Activated CD8-positive, alpha-beta T cell treated with anti-CD3 and anti-CD28 coated beads for 36 hours (primary cell): ENCODE data around the gene OPCML. TPM values are rescaled to one million over a fixed set of nuclear protein-coding genes. Genes with fewer than 3 reads are reported as not detected.

ENCODE experiments used
- ATAC-seq: fragments of 200-7000 bp; cut with Tn5 transposase; one replicate; pipeline ENCODE4 v1.10.0; 2021; ENCODE audit warnings: mild to moderate bottlenecking, moderate library complexity
- CTCF ChIA-PET: fragments of 350-600 bp; sonication (Branson Sonifier 250); formaldehyde crosslinking; loops from one replicate; lab custom pipeline; 2021; ENCODE audit warnings: antibody characterized with exemption; lab: Charles Lee
- POLR2A ChIA-PET: fragments of 350-600 bp; sonication (Branson Sonifier 250); formaldehyde crosslinking; loops from one replicate; lab custom pipeline; 2021; ENCODE audit warnings: antibody characterized with exemption; lab: Charles Lee
- DNase-seq: peaks from one replicate; pipeline ENCODE4 v3.0.0-alpha.2; 2020
- H3K27ac Mint-ChIP-seq: one replicate; pipeline ENCODE4 v1.8.0; 2021; ENCODE audit warnings: mild to moderate bottlenecking, mixed read lengths
- H3K27me3 Mint-ChIP-seq: one replicate; pipeline ENCODE4 v1.8.0; 2021; ENCODE audit warnings: mixed read lengths
- H3K36me3 Mint-ChIP-seq: one replicate; pipeline ENCODE4 v1.8.0; 2021; ENCODE audit warnings: low read depth, mixed read lengths
- H3K4me1 Mint-ChIP-seq: one replicate; pipeline ENCODE4 v1.8.0; 2021; ENCODE audit warnings: low read depth, mixed read lengths
- H3K4me3 Mint-ChIP-seq: one replicate; pipeline ENCODE4 v1.8.0; 2021; ENCODE audit warnings: mild to moderate bottlenecking, moderate library complexity, mixed read lengths
- H3K9me3 Mint-ChIP-seq: one replicate; pipeline ENCODE4 v1.8.0; 2021; ENCODE audit warnings: mixed read lengths
- CTCF ChIP-seq: fragments of 200-600 bp; IDR thresholded peaks from one replicate; pipeline ENCODE4 v1.8.0; 2022; ENCODE audit warnings: antibody characterized with exemption, mild to moderate bottlenecking
- intact Hi-C: fragments of 100-400 bp; cut with micrococcal nuclease; formaldehyde crosslinking; loops from one replicate; pipeline ENCODE4 v1.10.0; 2022
- total RNA-seq, 2 experiments: library from RNA; stranded (reverse); gene quantifications; one replicate each; pipeline ENCODE4 v1.2.3, GENCODE V29; 2021

Gene OPCML
- total RNA-seq, 2 experiments from 2014 or later: not detected

DNA sequence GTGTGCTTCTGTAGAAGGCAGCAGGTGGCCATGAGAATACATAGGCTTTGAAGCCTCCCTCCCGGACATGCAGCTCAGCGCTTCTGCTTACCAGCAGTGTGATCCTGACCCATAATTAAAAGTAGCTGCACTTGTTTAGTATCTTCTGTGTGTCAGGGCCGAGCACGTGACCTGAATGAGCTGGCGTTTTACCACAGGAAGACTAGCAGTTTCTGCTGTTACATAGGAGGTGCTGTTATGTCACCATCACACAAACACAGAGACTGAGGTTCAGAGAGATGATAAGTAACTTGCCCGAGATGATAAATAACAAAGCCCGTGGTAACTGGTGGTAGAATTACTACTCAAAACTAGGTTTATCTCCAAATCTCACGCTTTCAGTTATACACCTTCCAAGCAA, 329.5 kb downstream of the OPCML start:
- Mint-ChIP-seq H3K4me1 (no peaks in the 10 kb centered on the region), H3K4me3 (no peak overlapping the region), H3K27me3 (peaks cover 2% of the 10 kb centered on the region), H3K9me3 (no peaks in the 10 kb centered on the region), H3K36me3 (no peaks in the 10 kb centered on the region), H3K27ac (no peak overlapping the region)
- DNase-seq (no peak), ATAC-seq (no peak)
- TF ChIP-seq CTCF: no peak
- intact Hi-C loops: no loop called here
- ChIA-PET CTCF (no interaction called here), POLR2A (no interaction called here)

DNA sequence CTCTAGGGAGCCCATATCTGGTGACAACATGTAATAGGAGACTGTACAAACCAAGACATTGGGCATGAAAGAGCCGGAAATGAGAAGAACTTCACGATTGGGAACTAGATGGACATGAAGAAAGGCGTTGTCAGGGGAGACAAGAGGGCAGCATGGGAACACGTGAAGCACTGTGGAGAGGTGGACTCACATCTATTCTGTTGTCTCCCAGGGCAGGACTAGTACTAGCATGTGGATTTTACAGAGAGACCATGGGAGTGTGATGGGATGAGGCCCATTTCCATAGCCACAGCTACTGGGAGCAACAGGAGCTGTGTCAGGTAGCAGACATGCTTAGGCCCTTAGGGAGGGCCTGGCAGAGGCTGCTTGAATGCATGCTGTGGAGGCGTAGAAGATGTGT, 333.9 kb downstream of the OPCML start:
- no peak for DNase-seq

GRCh38 chr11:133197425-133197824, 334.9 kb downstream of the OPCML start:
- TF ChIP-seq CTCF: no peak
- Mint-ChIP-seq H3K36me3 (no peaks in the 10 kb centered on the region), H3K27ac (no peak overlapping the region), H3K9me3 (no peaks in the 10 kb centered on the region), H3K4me1 (no peaks in the 10 kb centered on the region), H3K27me3 (peaks cover 2% of the 10 kb centered on the region), H3K4me3 (no peak overlapping the region)
- ATAC-seq (no peak), DNase-seq (no peak)
- intact Hi-C loops: no loop called here
- ChIA-PET CTCF (no interaction called here), POLR2A (no interaction called here)

More for the DNA sequence above, 333.9 kb downstream of the OPCML start:
- no peaks in the 10 kb centered on the region for H3K36me3 Mint-ChIP-seq
- H3K4me1 Mint-ChIP-seq: no peaks in the 10 kb centered on the region
- ATAC-seq: no peak
- ChIA-PET CTCF (no interaction called here), POLR2A (no interaction called here)
- no peak overlapping the region for H3K27ac Mint-ChIP-seq
- peaks cover 2% of the 10 kb centered on the region for H3K27me3 Mint-ChIP-seq
- no peaks in the 10 kb centered on the region for H3K9me3 Mint-ChIP-seq
- no peak overlapping the region for H3K4me3 Mint-ChIP-seq
- no peak for TF ChIP-seq CTCF
- intact Hi-C loops: no loop called here

GRCh38 chr11:133191931-133192330, 340.4 kb downstream of the OPCML start:
- Mint-ChIP-seq H3K9me3 (no peaks in the 10 kb centered on the region), H3K4me3 (no peak overlapping the region), H3K4me1 (no peaks in the 10 kb centered on the region), H3K36me3 (no peaks in the 10 kb centered on the region), H3K27ac (no peak overlapping the region), H3K27me3 (peaks cover 1% of the 10 kb centered on the region)
- ATAC-seq (no peak), DNase-seq (no peak)
- intact Hi-C loops: no loop called here
- POLR2A ChIA-PET: no interaction called here
- CTCF ChIA-PET: no interaction called here
- TF ChIP-seq CTCF: no peak

- TF ChIP-seq CTCF: no peak
- Mint-ChIP-seq H3K4me3 (no peak overlapping the region), H3K27me3 (no peaks in the 10 kb centered on the region), H3K9me3 (no peaks in the 10 kb centered on the region), H3K27ac (no peak overlapping the region), H3K36me3 (no peaks in the 10 kb centered on the region), H3K4me1 (no peaks in the 10 kb centered on the region)
- POLR2A ChIA-PET: no interaction called here
- CTCF ChIA-PET: no interaction called here
- ATAC-seq (no peak), DNase-seq (no peak)
- intact Hi-C loops: no loop called here
Observed at GRCh38 chr11:133181667-133182066, 350.6 kb downstream of the OPCML start.
